ENCODE measurements around the gene CARD14. TPM values are rescaled to one million over a fixed set of nuclear protein-coding genes. Genes with fewer than 3 reads are reported as not detected.

CARD14 gene
- not detected for polyA plus RNA-seq (2012; ENCODE audit: insufficient read depth, insufficient read length)

GRCh38 chr17:80169784-80170500 lies at the start of gene CARD14:
CARD14 (plus strand) TSS chr17:80170030; CDS start chr17:80181439, 11,409 bp downstream.
- no peak within 1 kb of the TSS for H3K4me3 ChIP-seq (ENCODE audit: low read length)
- no peak for DNase-seq (ENCODE audit: low read depth, low spot score)

GRCh38 chr17:80122026-80122575 lies 47.7 kb upstream of the CARD14 start:
- no peak overlapping the region for H3K4me3 ChIP-seq (ENCODE audit: low read length)
- no peak for DNase-seq (ENCODE audit: low read depth, low spot score)

GRCh38 chr17:80122926-80123505 lies 46.8 kb upstream of the CARD14 start:
- no peak overlapping the region for H3K4me3 ChIP-seq (ENCODE audit: low read length)
- DNase-seq (ENCODE audit: low read depth, low spot score): no peak

GRCh38 chr17:80123791-80124190 lies 46.0 kb upstream of the CARD14 start:
- no peak overlapping the region for H3K4me3 ChIP-seq (ENCODE audit: low read length)
- DNase-seq (ENCODE audit: low read depth, low spot score): no peak

GRCh38 chr17:80124351-80124981 lies 45.4 kb upstream of the CARD14 start:
- H3K4me3 ChIP-seq (ENCODE audit: low read length): no peak overlapping the region
- no peak for DNase-seq (ENCODE audit: low read depth, low spot score)

- DNase-seq (ENCODE audit: low read depth, low spot score): no peak
- H3K4me3 ChIP-seq (ENCODE audit: low read length): no peak overlapping the region
Measured at GRCh38 chr17:80125656-80126448, 44.0 kb upstream of the CARD14 start.

GRCh38 chr17:80126449-80126715 lies 43.4 kb upstream of the CARD14 start:
- no peak overlapping the region for H3K4me3 ChIP-seq (ENCODE audit: low read length)
- no peak for DNase-seq (ENCODE audit: low read depth, low spot score)

- H3K4me3 ChIP-seq (ENCODE audit: low read length): no peak overlapping the region
Measured at GRCh38 chr17:80129006-80129565, 40.7 kb upstream of the CARD14 start.

GRCh38 chr17:80130992-80131391 lies 38.8 kb upstream of the CARD14 start:
- no peak overlapping the region for H3K4me3 ChIP-seq (ENCODE audit: low read length)
- DNase-seq (ENCODE audit: low read depth, low spot score): no peak

More at GRCh38 chr17:80129006-80129565, 40.7 kb upstream of the CARD14 start:
- no peak for DNase-seq (ENCODE audit: low read depth, low spot score)

GRCh38 chr17:80132906-80133625 lies 36.8 kb upstream of the CARD14 start:
- H3K4me3 ChIP-seq (ENCODE audit: low read length): no peak overlapping the region
- DNase-seq (ENCODE audit: low read depth, low spot score): no peak

GRCh38 chr17:80133626-80133970 lies 36.2 kb upstream of the CARD14 start:
- H3K4me3 ChIP-seq (ENCODE audit: low read length): no peak overlapping the region

GRCh38 chr17:80137131-80137530 lies 32.7 kb upstream of the CARD14 start:
- H3K4me3 ChIP-seq (ENCODE audit: low read length): no peak overlapping the region
- DNase-seq (ENCODE audit: low read depth, low spot score): no peak

More at GRCh38 chr17:80133626-80133970, 36.2 kb upstream of the CARD14 start:
- DNase-seq (ENCODE audit: low read depth, low spot score): no peak

- DNase-seq (ENCODE audit: low read depth, low spot score): no peak
- no peak overlapping the region for H3K4me3 ChIP-seq (ENCODE audit: low read length)
Measured at GRCh38 chr17:80138856-80139426, 30.9 kb upstream of the CARD14 start.

- DNase-seq (ENCODE audit: low read depth, low spot score): no peak
- H3K4me3 ChIP-seq (ENCODE audit: low read length): no peak overlapping the region
Measured at GRCh38 chr17:80141463-80142165, 28.2 kb upstream of the CARD14 start.

- no peak for DNase-seq (ENCODE audit: low read depth, low spot score)
- H3K4me3 ChIP-seq (ENCODE audit: low read length): no peak overlapping the region
Measured at GRCh38 chr17:80142929-80143328, 26.9 kb upstream of the CARD14 start.

- peak overlapping the region; percentile 87 for H3K4me3 ChIP-seq (ENCODE audit: low read length)
- no peak for DNase-seq (ENCODE audit: low read depth, low spot score)
Measured at GRCh38 chr17:80145076-80146075, 24.5 kb upstream of the CARD14 start.
